WERI-Rb-1 (cell line): ENCODE data around the gene PLD5.
"Not testable (repeated sequence)": the region's sequence is repeated elsewhere in the genome, so short reads cannot be mapped to it uniquely, and the experiment has no call there.

Experiments
- DNase-seq: peaks from one replicate; pipeline ENCODE4 v3.0.0-alpha.2; 2020
- H3K27ac ChIP-seq: fragments of 250-450 bp; sonication (Bioruptor Pico); 2 replicates; pipeline ENCODE4 v1.5.1; 2020; ENCODE audit warnings: mild to moderate bottlenecking, moderate library complexity
- H3K27me3 ChIP-seq: fragments of 250-450 bp; sonication (Bioruptor Pico); 2 replicates; pipeline ENCODE4 v1.5.1; 2021; ENCODE audit warnings: mild to moderate bottlenecking, low read depth, moderate library complexity; ENCODE audit not compliant: insufficient read depth, severe bottlenecking
- H3K36me3 ChIP-seq: fragments of 250-450 bp; sonication (Bioruptor Pico); 2 replicates; pipeline ENCODE4 v1.5.1; 2020; ENCODE audit warnings: mild to moderate bottlenecking, moderate library complexity
- H3K4me3 ChIP-seq: 2 replicates; pipeline ENCODE4 v1.5.1; 2011; ENCODE audit warnings: low read depth, mild to moderate bottlenecking, control low read depth, low read length
- H3K9me3 ChIP-seq: fragments of 250-450 bp; sonication (Bioruptor Pico); 2 replicates; pipeline ENCODE4 v1.5.1; 2021; ENCODE audit warnings: mild to moderate bottlenecking, moderate library complexity; ENCODE audit not compliant: severe bottlenecking
- CTCF ChIP-seq: IDR thresholded peaks from 2 replicates; pipeline ENCODE4 v1.5.1; 2011; ENCODE audit warnings: low read depth, mild to moderate bottlenecking, control low read depth, inconsistent platforms, low read length

Gene PLD5

DNA sequence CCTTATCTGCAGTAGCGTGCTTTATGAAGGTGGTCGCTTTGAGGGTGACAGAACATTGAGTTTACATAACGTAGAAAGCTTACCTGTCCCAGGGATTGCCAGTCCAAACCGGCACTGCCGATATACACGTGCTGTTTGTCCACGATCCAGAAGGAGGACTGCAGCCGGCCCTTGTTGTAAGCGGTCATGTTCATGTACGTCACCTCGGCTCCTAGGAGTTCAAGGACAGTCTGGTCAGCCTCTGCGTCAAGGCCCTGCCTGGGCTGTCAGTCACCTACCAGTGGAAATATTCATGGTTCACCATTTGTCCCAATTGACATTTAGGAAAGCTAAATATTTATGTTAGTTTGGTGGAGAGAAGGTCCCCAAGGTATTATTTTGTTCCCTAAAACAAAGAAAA is 304.6 kb downstream of the PLD5 start:
- Histone ChIP-seq H3K27ac (no peak overlapping the region), H3K27me3 (no peaks in the 10 kb centered on the region), H3K36me3 (no peaks in the 10 kb centered on the region), H3K9me3 (peaks cover 11% of the 10 kb centered on the region), H3K4me3 (no peak overlapping the region)
- TF ChIP-seq CTCF = no peak
- no peak for DNase-seq

GRCh38 chr1:242219298-242219901 is 305.1 kb downstream of the PLD5 start:
- no peak for TF ChIP-seq CTCF
- H3K36me3 ChIP-seq = no peaks in the 10 kb centered on the region
- no peak overlapping the region for H3K4me3 ChIP-seq
- H3K27ac ChIP-seq = no peak overlapping the region
- H3K9me3 ChIP-seq = peaks cover 11% of the 10 kb centered on the region
- DNase-seq = no peak
- no peaks in the 10 kb centered on the region for H3K27me3 ChIP-seq

DNA sequence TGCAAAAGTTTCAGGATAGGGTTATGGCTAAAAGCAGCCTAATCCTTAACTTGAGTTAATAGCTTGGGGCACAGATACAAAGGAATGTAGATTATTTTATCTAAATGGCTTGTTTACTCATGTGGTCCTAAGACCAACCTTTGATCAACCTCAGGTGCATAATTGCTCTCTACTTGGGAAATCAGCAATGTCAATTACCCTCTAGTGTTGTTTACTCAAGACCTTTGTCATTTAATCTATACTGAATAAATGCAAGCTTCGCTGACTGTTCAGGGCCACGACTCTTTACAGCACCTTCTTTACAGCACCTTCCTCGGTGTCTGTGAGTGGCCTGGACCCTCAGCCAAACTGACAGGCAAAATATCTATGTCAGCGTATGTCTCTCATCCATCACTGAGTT is 308.1 kb downstream of the PLD5 start:
- H3K36me3 ChIP-seq = no peaks in the 10 kb centered on the region
- H3K27ac ChIP-seq = no peak overlapping the region
- no peak for DNase-seq
- no peak overlapping the region for H3K4me3 ChIP-seq
- H3K27me3 ChIP-seq = no peaks in the 10 kb centered on the region
- H3K9me3 ChIP-seq = peaks cover 11% of the 10 kb centered on the region
- no peak for TF ChIP-seq CTCF

DNA sequence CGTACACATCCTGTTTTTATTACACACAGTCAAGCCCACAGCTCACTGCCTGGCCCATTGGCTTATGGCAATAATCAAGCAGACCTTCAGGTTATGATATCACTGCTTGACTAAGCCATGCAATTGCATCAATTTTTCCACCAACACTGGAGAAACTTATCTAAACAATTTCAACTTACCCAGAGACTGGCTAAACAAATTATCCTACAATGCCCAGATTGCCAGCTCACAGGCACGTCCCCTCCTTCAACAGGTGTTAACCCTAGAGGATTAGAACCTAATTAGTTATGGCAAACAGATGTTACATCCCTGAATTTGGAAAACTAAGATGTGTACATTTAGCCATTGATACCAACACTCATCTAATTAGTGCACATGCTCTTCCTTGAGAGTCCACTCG is 310.0 kb downstream of the PLD5 start:
- peaks cover 11% of the 10 kb centered on the region for H3K9me3 ChIP-seq
- not testable (repeated sequence) for H3K4me3 ChIP-seq, H3K27ac ChIP-seq, H3K27me3 ChIP-seq, DNase-seq, H3K36me3 ChIP-seq

- H3K4me3 ChIP-seq, H3K36me3 ChIP-seq, DNase-seq, H3K27me3 ChIP-seq, H3K27ac ChIP-seq: not testable (repeated sequence)
- H3K9me3 ChIP-seq = peaks cover 11% of the 10 kb centered on the region
These were observed 311.5 kb downstream of the PLD5 start for GRCh38 chr1:242212961-242213360.

GRCh38 chr1:242212401-242212800 is 312.1 kb downstream of the PLD5 start:
- DNase-seq = no peak
- H3K36me3 ChIP-seq = no peaks in the 10 kb centered on the region
- no peak overlapping the region for H3K4me3 ChIP-seq
- peaks cover 11% of the 10 kb centered on the region for H3K9me3 ChIP-seq
- no peak for TF ChIP-seq CTCF
- H3K27ac ChIP-seq = no peak overlapping the region
- no peaks in the 10 kb centered on the region for H3K27me3 ChIP-seq
